GM21423 (cell line): Measurements from ENCODE around the gene IQCH.
A peak's percentile ranks its signal among the peaks of the same experiment; 100 is the strongest.

Experiments
- ATAC-seq: cut with Tn5 transposase; IDR thresholded peaks from one replicate; pipeline ENCODE4 v1.9.1; 2021; ENCODE audit warnings: mild to moderate bottlenecking, moderate library complexity; ENCODE audit not compliant: unreplicated experiment

IQCH gene

GRCh38 chr15:67254238-67255175 lies at the start of gene IQCH, which contains the start of gene AAGAB:
Gene IQCH, plus strand, starts transcription at chr15:67254786. Its CDS starts 111 bp downstream, at chr15:67254897.
Gene AAGAB, minus strand, starts transcription at chr15:67254661. Its CDS starts 30 bp downstream, at chr15:67254631.
- ATAC-seq = peak; percentile 95

GRCh38 chr15:67207555-67208207 lies 46.9 kb upstream of the IQCH start:
- ATAC-seq = no peak

GRCh38 chr15:67208396-67208795 lies 46.2 kb upstream of the IQCH start:
- ATAC-seq = no peak

- ATAC-seq = no peak
Measured at GRCh38 chr15:67210555-67211168, 43.9 kb upstream of the IQCH start.

GRCh38 chr15:67212684-67213367 lies 41.8 kb upstream of the IQCH start:
- no peak for ATAC-seq

GRCh38 chr15:67215102-67215501 lies 39.5 kb upstream of the IQCH start:
- no peak for ATAC-seq

- ATAC-seq = no peak
Measured at GRCh38 chr15:67216859-67217258, 37.7 kb upstream of the IQCH start.

- ATAC-seq = no peak
Measured at GRCh38 chr15:67218428-67218827, 36.2 kb upstream of the IQCH start.

GRCh38 chr15:67219288-67219687 lies 35.3 kb upstream of the IQCH start:
- no peak for ATAC-seq

GRCh38 chr15:67224889-67225288 lies 29.7 kb upstream of the IQCH start:
- ATAC-seq = no peak

- no peak for ATAC-seq
Measured at GRCh38 chr15:67225336-67225735, 29.2 kb upstream of the IQCH start.

- ATAC-seq = no peak
Measured at GRCh38 chr15:67227431-67227830, 27.2 kb upstream of the IQCH start.

- no peak for ATAC-seq
Measured at GRCh38 chr15:67227846-67228245, 26.7 kb upstream of the IQCH start.

GRCh38 chr15:67228286-67228685 lies 26.3 kb upstream of the IQCH start:
- no peak for ATAC-seq

- no peak for ATAC-seq
Measured at GRCh38 chr15:67230504-67230903, 24.1 kb upstream of the IQCH start.

GRCh38 chr15:67232591-67232990 lies 22.0 kb upstream of the IQCH start:
- no peak for ATAC-seq

GRCh38 chr15:67240235-67241131 lies 14.1 kb upstream of the IQCH start:
- ATAC-seq = no peak

- peak; percentile 77 for ATAC-seq
Measured at GRCh38 chr15:67241132-67241855, 13.3 kb upstream of the IQCH start.

- no peak for ATAC-seq
Measured at GRCh38 chr15:67242708-67243111, 11.9 kb upstream of the IQCH start.
